NCI-H2081 treated with DMSO at 0.1 percent for 48 hours (cell line): ENCODE measurements around the gene CRY1.

Source experiments
- DNase-seq: peaks from one replicate; lab custom pipeline; 2025; lab: John Stamatoyannopoulos, UW

CRY1 gene

GRCh38 chr12:107093417-107094182 lies at the start of gene CRY1:
Gene CRY1 (minus strand): TSS chr12:107093549. CDS start chr12:107092961, 588 bp downstream.
- peak; percentile 76 for DNase-seq

GRCh38 chr12:107139787-107140186 lies 46.4 kb upstream of the CRY1 start:
- no peak for DNase-seq

- no peak for DNase-seq
Observed at GRCh38 chr12:107138990-107139389, 45.6 kb upstream of the CRY1 start.

DNA sequence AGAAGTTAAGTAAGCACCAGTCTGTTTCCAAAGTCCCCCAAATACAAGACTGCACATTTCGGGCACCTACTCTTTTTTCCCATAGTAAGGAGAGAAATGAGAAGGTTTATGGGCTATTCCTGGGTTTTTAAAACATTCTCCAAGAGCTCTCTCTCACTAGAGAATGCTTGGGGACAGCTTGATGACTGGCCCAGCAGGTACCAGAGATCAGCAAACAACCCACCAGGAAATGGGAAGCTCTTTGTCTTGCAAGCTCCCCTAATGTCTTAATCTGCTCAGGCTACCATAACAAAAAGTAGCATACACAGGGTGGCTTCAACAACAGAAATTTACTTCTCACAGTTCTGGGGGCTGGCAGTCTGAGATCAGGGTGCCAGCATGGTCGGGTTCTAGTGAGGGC lies 41.8 kb upstream of the CRY1 start:
- no peak for DNase-seq

DNA sequence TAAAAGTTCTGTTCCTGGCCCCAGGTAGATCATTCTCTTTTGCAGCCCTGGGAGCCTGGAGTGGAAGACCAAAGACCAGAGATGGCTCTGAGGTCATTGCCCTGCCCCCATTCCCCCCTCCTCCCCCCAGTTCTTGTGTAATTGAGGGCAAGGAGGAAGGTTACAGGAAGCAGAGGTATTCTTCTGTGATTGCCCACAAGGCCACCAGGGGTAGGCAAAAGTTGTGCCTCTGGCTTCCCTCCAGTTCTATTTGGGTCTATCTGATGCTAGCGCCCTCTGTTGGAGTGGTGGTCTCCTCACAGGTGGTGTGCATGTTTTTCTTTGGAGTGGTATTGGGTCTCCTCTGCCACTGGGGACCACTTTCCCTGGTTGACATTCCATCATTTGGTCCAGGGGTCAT lies 41.2 kb upstream of the CRY1 start:
- no peak for DNase-seq

- DNase-seq, result no peak
Observed at GRCh38 chr12:107133462-107133861, 40.1 kb upstream of the CRY1 start.

GRCh38 chr12:107131832-107132616 lies 38.7 kb upstream of the CRY1 start:
- peak; percentile 78 for DNase-seq

DNA sequence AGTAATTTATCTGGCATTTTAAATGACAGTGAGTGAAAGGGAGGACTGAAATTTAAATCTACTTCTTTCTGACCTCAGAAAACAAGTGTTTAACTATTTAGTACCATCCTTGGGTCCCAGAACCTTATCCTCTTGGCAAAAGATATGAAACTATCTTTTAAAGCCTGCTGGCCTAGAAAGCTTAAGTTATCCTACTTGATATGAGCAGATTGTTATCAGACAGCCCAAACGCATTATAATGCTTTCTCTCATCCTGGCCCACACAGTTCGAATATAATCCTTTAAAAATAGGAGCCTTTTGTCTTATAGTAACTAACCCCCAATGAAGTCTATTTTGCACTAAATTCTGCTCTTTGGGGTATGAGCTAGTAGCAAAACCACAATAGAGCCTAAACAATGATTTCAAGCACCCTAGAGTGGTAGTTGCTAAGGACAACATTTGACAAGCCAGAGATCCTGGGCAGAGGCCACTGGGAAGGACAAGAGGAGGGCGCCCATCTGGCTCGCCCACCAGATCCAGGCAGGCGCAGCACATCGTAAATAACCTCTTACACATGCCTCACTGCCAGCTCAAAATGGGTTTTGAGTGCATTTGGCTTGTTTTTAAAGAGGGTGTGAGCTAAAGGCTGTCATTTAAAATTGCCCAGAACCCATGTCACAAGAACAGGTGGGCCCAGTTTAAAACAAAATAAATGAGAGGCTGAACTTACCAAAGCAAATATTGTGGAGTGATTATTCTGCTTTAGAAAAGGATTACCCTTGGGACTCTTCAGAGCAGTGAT lies 37.7 kb upstream of the CRY1 start:
- peak; percentile 91 for DNase-seq

DNA sequence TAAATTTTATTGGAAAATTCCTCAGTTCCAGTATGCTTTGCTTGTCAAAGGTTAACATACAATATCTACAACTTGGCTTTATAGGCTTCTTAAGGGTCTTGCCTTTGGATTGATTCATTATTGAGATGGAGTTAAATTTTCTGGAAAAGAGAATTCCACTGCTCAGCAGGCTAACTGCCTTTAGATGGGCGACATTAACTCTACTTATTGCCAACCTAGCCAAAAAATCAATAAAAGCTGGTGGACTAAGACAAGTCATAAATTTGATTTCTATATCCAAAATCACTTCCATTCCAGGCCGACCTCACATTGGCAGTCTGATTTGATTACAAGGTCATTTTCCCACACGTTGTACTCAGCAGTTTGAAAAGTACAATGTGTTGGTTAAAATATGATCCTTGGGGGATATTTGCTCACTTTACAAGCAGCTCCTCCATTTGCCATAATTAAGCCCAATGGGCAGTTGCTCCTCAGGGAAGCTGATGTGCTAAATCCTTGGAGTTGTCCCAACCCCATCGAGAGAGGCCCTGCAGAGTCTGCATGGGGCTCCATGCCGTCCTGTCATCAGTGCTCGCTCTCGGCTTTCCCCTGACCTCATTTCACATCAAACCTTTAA lies 36.1 kb upstream of the CRY1 start:
- DNase-seq, result peak; percentile 43

DNA sequence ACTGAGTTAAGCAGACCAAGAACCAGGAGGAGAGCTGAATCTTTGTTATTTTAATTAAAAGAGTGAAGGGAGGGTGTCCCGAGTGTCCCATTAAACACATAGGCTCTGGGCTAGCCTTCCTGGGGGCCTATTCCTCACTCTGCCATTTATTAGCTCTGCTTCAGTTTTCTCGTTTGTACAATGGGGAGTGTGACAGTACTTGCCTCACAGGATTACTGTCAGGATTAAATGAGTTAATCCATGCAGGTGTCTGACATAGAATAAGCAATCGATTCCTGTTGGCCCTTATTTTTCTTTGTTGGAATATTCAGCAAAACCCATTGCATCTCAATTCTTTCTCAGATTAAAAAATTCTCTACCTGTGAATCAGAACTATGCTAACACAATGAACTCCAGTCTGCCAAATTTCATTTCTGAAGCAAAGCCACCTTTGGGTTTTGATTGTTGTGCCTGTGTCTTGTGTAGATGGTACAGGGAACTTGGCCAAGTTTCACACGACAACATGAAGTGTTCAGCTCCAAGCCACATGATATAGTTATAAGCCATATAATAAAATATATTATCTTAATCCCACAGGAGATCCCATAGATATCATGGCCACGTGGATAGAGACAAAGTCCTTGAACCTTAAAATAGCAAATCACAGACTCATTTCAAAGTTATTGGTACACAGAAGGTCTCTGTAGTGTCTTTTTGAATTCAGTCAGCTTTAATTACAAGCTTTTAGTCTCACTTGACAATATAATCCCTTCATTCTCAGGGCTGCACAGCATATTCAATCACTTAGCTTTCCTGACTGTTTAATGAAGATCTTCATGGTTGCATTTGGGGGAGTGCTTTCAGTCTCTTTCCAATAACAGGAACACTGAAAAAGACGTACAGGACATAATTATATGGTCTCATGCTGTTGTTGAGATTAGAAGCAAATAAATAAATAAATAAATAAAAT lies 34.4 kb upstream of the CRY1 start:
- DNase-seq, result no peak

- DNase-seq, result peak; percentile 78
Observed at GRCh38 chr12:107126796-107127481, 33.6 kb upstream of the CRY1 start.

- peak; percentile 89 for DNase-seq
Observed at GRCh38 chr12:107125833-107126232, 32.5 kb upstream of the CRY1 start.

GRCh38 chr12:107122452-107122958 lies 29.2 kb upstream of the CRY1 start:
- no peak for DNase-seq

GRCh38 chr12:107119091-107119490 lies 25.7 kb upstream of the CRY1 start:
- no peak for DNase-seq

DNA sequence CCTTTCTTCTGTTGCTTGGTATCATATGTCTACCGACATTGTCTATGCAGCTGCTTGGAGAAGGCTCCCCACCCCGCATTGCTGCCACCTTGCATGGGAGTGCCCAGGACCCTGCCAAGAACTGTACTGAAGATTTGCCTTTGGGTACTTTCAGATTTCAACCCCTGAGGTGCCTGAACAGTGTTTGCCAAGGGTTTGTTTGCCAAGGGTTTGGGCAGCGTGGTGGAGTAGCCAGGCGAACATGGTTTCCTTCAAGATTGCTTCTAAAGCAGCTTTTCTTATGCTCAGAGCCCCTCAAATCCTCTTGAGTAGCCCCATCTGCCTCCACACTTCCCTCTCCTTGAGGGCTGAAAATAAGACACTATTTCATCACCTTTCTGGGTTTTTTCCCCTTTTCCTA lies 25.3 kb upstream of the CRY1 start:
- DNase-seq, result no peak

DNA sequence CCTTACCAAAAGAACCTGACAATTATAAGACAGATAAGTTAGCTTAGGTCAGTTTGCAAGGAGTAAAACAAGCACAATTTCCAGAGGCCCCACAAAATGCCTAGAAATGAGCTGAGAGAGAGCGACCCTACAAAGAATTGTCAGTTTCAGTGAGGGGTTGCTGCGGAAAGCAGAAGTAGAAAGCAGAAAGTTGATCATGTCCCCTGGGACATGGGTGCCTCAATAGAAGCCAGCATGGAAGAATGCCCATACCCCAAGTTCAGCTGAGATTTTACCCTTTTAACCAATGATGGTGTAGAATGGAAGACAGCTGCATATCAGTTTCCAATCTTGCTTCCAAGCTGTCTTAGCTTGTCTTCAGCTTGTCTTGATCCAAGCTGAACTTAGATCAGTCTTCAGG lies 21.8 kb upstream of the CRY1 start:
- no peak for DNase-seq

GRCh38 chr12:107111314-107111713 lies 18.0 kb upstream of the CRY1 start:
- DNase-seq, result no peak

GRCh38 chr12:107109726-107110719 lies 16.7 kb upstream of the CRY1 start:
- no peak for DNase-seq

- DNase-seq, result no peak
Observed at GRCh38 chr12:107108995-107109508, 15.7 kb upstream of the CRY1 start.
